NCI-H2029 treated with DMSO at 0.1 percent for 48 hours (cell line): Measurements from ENCODE around the gene BZW2.
"Not testable (repeated sequence)": the region's sequence is repeated elsewhere in the genome, so short reads cannot be mapped to it uniquely, and the experiment has no call there.

ENCODE experiments used
- DNase-seq: peaks from one replicate; lab custom pipeline; 2025; lab: John Stamatoyannopoulos, UW

BZW2 gene

DNA sequence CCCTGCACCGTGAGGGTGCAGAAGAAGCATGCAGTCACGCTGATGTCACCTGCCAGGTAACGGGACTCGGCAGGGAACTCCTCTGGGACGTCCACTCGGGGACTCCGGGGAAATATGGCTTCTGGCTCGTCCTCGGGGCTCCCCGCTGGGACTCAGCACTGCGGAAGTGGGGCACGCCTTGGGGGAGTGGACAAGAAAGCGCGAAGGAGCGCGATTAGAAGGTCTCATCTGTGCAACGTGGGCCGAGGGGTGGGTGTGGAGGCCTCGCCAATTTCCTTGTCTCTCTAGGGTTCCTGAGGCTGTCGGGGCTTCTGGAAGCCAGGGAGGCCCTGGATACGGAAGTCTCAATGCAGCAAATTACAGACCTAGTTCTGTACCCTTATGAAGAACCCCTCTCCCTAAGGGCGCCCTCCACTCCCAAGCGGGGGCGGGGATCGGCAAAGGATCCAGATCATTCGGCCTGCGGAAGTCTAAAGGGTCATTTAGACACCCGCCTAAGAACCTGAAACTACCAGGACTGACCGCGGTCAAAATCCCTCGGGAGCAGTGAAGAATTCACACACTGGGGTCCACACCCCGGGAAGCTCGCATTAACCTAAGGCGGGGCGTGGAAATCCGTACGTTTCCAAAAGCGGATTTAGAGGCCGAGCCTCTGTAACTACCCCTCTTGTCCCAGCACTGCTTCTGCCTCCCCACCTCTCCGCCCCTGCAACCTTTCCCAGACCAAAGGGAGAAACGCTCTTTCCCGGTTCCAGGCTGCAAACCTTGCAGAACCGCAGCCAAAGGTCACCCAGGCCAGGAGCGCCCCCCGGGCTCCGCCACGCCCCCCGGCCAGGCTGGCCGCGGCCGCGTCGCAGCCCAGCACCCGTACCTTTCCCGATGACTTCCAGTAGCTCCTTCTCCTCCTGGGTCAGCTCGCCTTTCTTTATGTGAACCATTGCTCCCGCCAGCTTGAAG, 1.1 kb upstream of the BZW2 start:
- no peak for DNase-seq

DNA sequence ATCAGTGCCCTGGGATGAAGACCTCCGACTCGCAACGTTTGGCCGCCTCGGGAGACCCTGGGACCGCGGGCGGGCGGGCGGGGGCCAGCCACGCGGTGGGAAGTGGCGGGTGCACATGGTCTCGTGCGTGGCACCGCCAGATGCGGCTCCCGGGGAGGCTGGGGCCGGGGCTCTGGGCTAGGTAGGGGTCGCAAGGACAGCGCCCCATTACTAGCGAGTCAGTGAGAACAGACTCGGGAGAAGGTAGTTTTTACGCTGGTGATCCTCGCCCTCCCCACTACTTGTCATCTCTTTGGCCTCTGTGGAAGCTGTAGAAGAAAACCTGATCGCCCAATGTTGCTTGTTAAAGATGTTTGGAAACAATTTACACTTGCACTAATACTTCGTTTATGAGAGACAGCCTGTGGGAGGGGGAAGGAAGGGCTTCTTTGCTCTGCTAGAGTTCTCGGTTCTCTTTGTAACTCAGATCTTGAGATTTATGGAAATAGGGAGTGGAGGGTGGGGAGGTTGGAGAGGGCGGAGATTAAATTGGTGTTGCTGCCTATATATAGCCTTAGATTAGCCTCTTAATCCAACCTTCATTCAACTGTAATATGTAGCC, 591 bp downstream of the BZW2 start:
- DNase-seq = no peak

- DNase-seq = no peak
Observed at GRCh38 chr7:16647435-16647960, 1.5 kb downstream of the BZW2 start.

GRCh38 chr7:16648551-16648950, 2.6 kb downstream of the BZW2 start:
- DNase-seq = no peak

DNA sequence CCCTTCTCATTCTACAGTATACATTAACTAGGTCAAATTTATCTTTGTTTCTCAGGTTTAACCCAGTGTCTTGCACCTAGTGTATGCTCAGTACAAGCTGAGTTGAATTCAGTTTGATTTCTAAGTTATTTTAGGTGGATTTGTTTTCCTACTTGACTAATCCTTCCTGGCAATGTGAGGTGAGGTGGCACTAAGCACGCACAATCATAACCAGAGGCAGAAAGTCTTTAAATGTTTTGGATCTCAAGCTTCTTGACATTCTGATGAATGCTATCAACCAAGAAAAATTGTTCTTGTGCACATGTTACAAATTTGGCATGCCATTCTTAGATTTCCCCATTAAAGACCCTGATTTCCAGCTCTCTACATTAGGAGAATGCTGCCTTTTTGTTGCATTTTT, 3.2 kb downstream of the BZW2 start:
- DNase-seq = no peak

GRCh38 chr7:16650266-16650665, 4.3 kb downstream of the BZW2 start:
- no peak for DNase-seq

- no peak for DNase-seq
Observed at GRCh38 chr7:16651396-16652239, 5.6 kb downstream of the BZW2 start.

DNA sequence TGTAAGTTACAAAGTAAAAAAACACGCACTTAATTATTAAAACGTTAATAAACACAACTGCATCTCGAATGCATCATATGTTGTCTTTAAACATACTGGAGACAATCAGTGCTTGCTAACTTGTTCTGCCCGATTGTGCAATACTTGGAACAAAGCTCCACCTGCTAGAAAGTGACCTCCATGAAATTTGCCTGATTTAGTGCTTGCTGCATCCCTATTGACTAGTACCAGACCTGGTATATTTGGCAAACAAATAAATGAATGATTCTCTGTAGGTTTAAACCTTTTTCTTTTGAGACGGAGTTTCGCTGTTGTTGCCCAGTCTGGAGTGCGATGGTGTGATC, 6.2 kb downstream of the BZW2 start:
- no peak for DNase-seq

- DNase-seq = no peak
Observed at GRCh38 chr7:16652888-16653287, 6.9 kb downstream of the BZW2 start.

DNA sequence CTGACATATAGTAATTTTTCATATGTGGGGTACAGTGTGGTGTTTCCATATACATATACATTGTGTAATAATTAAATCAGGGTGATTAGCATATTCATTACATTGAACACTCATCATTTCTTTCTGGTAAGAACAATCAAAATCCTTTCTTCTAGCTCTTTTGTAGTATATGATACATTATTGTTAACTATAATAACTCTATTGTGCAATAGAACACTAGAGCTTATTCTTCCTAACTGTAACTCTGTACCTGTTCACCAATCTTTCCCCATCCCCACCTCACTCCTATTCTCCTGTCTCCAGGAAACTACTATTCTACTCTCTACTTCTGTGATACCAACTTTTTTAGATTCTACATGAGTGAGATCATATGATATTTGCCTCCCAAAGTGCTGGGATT, 9.4 kb downstream of the BZW2 start:
- DNase-seq = no peak

DNA sequence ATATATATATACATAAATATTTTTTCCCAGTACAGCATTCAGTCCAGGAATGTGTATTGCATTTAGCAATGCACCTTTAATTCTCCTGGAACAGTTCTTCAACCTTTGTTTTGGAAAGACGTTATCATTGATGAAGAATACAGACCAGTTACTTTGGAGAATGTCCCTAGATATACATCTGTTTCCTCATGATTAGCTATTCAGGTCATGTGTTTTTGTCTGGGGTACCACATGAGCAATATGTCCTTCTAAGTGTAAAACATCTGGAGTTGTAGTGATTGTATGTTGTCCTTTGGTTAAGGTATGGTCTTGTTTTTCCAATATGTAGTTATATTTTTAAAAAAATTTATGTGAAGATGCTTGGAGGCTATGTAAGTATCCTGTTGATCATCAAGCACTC, 10.2 kb downstream of the BZW2 start:
- no peak for DNase-seq

DNA sequence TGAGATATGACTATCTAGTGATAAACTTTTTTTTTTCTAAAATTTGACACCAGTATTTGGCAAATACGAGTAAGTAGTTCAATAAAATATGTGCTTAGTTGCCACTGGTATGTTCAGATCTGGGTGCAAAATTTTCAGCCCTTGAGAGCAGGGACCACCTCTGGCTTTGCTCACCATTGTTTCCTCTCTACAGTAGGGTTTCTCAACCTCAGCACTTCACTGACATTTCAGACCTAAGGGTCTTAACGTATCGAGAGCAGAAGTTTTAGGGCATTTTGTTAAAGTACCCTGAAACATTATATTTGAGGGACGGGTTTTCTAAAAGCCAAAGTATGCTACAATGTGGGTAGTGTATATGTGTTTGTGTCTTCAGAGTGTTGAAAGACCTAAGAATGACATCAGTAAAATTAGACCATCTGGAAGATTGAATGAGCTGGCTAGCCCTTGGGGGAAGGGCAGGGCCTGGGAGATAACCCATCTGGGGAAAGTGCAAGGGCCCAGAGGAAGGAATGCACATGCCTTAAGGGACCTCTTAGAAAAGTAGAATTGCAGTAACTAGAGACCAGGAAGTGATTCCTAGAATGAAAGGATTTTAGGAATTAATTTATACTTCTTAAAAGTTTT, 11.8 kb downstream of the BZW2 start:
- DNase-seq = no peak

DNA sequence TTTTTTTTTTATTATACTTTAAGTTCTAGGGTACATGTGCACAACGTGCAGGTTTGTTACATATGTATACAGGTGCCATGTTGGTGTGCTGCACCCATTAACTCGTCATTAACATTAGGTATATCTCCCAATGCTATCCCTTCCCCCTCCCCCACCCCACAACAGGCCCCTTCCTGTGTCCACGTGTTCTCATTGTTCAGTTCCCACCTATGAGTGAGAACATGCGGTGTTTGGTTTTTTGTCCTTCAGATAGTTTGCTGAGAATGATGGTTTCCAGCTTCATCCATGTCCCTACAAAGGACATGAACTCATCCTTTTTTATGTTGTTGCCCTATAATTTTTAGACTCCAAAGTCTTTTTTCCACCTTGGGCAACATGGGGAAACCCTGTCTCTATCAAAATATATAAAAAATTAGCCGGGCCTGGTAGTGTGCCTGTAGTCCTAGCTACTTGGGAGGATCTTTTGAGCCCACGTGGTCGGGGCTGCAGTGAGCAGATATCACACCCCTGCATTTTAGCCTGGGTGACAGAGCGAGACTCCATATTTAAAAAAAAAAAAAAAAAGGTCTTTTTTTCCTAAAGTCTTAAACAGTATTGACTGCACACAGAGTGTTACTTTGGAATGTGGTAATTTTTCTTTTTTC, 14.0 kb downstream of the BZW2 start:
- not testable (repeated sequence) for DNase-seq

DNA sequence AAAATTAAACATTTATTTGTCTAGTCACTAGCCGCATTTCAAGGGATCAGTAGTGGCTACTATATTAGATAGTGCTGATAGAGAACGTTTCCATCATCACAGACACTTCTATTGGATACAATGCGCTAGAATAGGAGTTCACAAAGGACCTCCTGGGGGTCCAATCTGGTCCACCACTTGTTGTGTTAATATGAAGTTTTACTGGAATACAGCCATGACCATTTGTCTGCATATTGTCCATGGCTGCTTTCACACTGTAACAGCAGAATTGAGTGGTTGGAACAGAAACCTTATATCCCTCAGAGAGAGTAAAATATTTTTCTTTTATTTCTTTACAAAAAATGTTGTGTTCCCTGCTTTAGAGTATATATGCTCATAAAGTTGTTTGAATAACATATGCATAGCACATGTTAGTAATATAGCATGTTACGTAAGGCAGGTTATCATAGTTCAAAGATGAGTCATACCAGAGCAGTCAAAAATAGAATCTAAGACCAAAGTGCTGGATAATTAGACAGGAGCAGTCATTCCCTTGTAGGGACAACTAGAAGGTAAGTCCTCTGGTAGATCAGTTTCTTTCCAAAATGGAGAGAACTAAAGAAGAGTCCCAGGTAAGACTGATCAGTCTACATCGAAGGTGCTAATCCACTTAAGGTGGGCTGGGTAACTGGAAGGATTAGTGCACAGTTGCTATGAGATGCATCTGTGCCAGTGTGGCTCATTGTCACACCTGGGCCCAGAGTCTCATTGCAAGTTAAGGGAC, 14.9 kb downstream of the BZW2 start:
- no peak for DNase-seq

- DNase-seq = no peak
Observed at GRCh38 chr7:16661924-16662323, 15.9 kb downstream of the BZW2 start.

DNA sequence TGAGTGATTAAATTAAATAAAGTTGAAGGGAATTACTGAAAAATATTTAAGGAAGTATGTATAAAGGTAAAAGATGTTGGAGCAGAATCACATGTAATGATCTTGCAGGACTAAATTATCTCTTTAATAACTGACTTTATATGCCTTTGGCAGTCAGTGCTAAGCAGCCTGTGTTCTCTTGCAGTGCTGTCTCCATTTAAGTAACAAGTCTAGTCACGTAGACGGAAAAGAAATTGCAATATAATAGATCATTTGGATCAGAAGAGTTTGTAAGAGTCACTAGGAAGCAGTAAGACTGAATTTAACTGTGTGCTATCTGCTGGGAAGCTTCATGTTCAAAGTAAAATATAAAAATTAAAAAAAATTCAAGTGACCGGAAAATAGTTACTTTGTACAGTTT, 21.4 kb downstream of the BZW2 start:
- DNase-seq = no peak

GRCh38 chr7:16668049-16668858, 22.3 kb downstream of the BZW2 start:
- DNase-seq = no peak

DNA sequence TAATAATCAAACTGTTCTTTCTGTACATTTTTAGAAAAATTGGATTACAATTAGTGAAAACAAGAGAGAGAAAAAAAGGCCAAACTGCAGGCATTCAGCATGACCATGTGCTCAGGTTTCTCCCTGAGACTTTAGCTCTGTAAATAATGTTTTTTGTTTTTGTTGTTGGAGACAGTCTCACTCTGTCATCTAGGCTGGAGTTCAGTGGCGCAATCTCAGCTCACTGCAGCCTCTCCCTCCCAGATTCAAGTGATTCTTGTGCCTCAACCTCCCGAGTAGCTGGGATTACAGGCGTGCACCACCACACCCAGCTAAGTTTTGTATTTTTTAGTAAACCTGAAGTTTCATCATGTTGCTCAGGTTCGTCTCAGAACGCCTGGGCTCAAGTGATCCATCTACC, 23.0 kb downstream of the BZW2 start:
- DNase-seq = no peak

- no peak for DNase-seq
Observed at GRCh38 chr7:16669581-16669980, 23.6 kb downstream of the BZW2 start.

GRCh38 chr7:16670021-16670420, 24.0 kb downstream of the BZW2 start:
- DNase-seq = no peak
